Measurements from ENCODE around the gene FYB1.

GRCh38 chr5:39206630-39207321 is 12.6 kb downstream of the FYB1 start:
- no peak for TF ChIP-seq CTCF (IDR thresholded peaks at IDR 0.05; ENCODE audit: low read depth, low read length)
- no peak for TF ChIP-seq POLR2A (IDR thresholded peaks at IDR 0.05; ENCODE audit: extremely low read depth, insufficient read length)
- no peak for TF ChIP-seq MAX (IDR thresholded peaks at IDR 0.05; ENCODE audit: low read depth, low read length)
- TF ChIP-seq MYC (IDR thresholded peaks at IDR 0.05; ENCODE audit: low read depth, low read length), result no peak

Data from NB4 (cell line).